GM12878 (cell line): ENCODE data around the gene HDGFL1.

ENCODE experiments used
- CBFB ChIP-seq: IDR thresholded peaks from 2 replicates; pipeline ENCODE4 v1.6.1; 2016; ENCODE audit warnings: antibody characterized with exemption, low read depth
- CREB1 ChIP-seq: IDR thresholded peaks from 2 replicates; pipeline ENCODE4 v1.6.1; 2012; ENCODE audit warnings: low read depth, mild to moderate bottlenecking, inconsistent platforms
- CTCF ChIP-seq, 3 experiments: IDR thresholded peaks in 2 of 3; conservative IDR thresholded peaks in 1 of 3; 2 replicates each; pipeline ENCODE4 v1.5.1; 2011; ENCODE audit warnings: low read depth in 3 of 3, low read length in 3 of 3, mild to moderate bottlenecking in 3 of 3, control low read depth in 2 of 3, moderate library complexity in 2 of 3, inconsistent platforms in 1 of 3, mixed read lengths in 1 of 3; ENCODE audit not compliant: control insufficient read depth in 2 of 3, insufficient read depth in 1 of 3; ENCODE audit errors: extremely low read depth in 1 of 3
- E2F8 ChIP-seq: fragments of 450-650 bp; IDR thresholded peaks from 2 replicates; pipeline ENCODE4 v1.6.1; 2018; ENCODE audit warnings: mild to moderate bottlenecking, low read depth, moderate library complexity; ENCODE audit not compliant: partially characterized antibody
- HCFC1 ChIP-seq: fragments of 150-350 bp; IDR thresholded peaks from 2 replicates; pipeline ENCODE4 v1.6.1; 2014; ENCODE audit warnings: low read length
- KDM1A ChIP-seq: fragments of 200-600 bp; sonication (generic); IDR thresholded peaks from 2 replicates; pipeline ENCODE4 v1.6.1; 2016; ENCODE audit warnings: borderline replicate concordance
- NRF1 ChIP-seq: conservative IDR thresholded peaks from 2 replicates; pipeline ENCODE4 v1.6.1; 2011; ENCODE audit warnings: mild to moderate bottlenecking, low read depth, low read length, improper control_type of control experiment
- POLR2A ChIP-seq: IDR thresholded peaks from 2 replicates; pipeline ENCODE4 v1.6.1; 2011; ENCODE audit warnings: low read depth, mild to moderate bottlenecking, low read length
- RBBP5 ChIP-seq: fragments of 200-600 bp; sonication (generic); conservative IDR thresholded peaks from 2 replicates; pipeline ENCODE4 v1.6.1; 2016
- RFX5 ChIP-seq: IDR thresholded peaks from 2 replicates; pipeline ENCODE4 v1.6.1; 2011; ENCODE audit warnings: low read depth, low read length, improper control_type of control experiment
- SMC3 ChIP-seq: IDR thresholded peaks from 2 replicates; pipeline ENCODE4 v1.6.1; 2011; ENCODE audit warnings: low read length, improper control_type of control experiment, borderline replicate concordance
- STAT3 ChIP-seq: IDR thresholded peaks from 2 replicates; pipeline ENCODE4 v1.6.1; 2011; ENCODE audit warnings: low read depth, low read length, improper control_type of control experiment
- SUZ12 ChIP-seq: fragments of 200-600 bp; sonication (generic); IDR thresholded peaks from one replicate; pipeline ENCODE4 v1.6.1; 2018; ENCODE audit warnings: antibody characterized with exemption, mild to moderate bottlenecking; ENCODE audit not compliant: unreplicated experiment
- ZBTB4 ChIP-seq: fragments of 450-650 bp; formaldehyde crosslinking; IDR thresholded peaks from 2 replicates; pipeline ENCODE4 v1.4.0; 2022; ENCODE audit warnings: mild to moderate bottlenecking, moderate library complexity

- no peak for TF ChIP-seq STAT3
- no peak for TF ChIP-seq HCFC1
- TF ChIP-seq SMC3: no peak
- no peak for TF ChIP-seq KDM1A
- TF ChIP-seq POLR2A: no peak
- no peak for TF ChIP-seq CTCF (IDR thresholded peaks at IDR 0.05 in 2 of 3, conservative IDR thresholded peaks at IDR 0.05 in 1 of 3; ENCODE audit: control insufficient read depth in 2 of 3, extremely low read depth in 1 of 3, insufficient read depth in 1 of 3, low read depth in 3 of 3, low read length in 3 of 3)
- no peak for TF ChIP-seq NRF1
- TF ChIP-seq ZBTB4: no peak
- TF ChIP-seq SUZ12: no peak
- no peak for TF ChIP-seq RFX5
- no peak for TF ChIP-seq E2F8
- no peak for TF ChIP-seq RBBP5
- TF ChIP-seq CBFB: no peak
- no peak for TF ChIP-seq CREB1
Measured at GRCh38 chr6:22600059-22600458, 30.7 kb downstream of the HDGFL1 start.
